SH-SY5Y (cell line): ENCODE results near the gene GSN.

Source experiments
- GATA2 ChIP-seq: IDR thresholded peaks from 2 replicates; pipeline ENCODE4 v1.6.1; 2011; ENCODE audit warnings: mild to moderate bottlenecking, low read depth, low read length
- GATA3 ChIP-seq: IDR thresholded peaks from 2 replicates; pipeline ENCODE4 v1.6.1; 2011; ENCODE audit warnings: low read depth, mild to moderate bottlenecking, low read length, moderate library complexity

GRCh38 chr9:121366611-121367192 lies 98.7 kb downstream of the GSN start:
- TF ChIP-seq GATA3 = no peak
- no peak for TF ChIP-seq GATA2
